ENCODE data around the gene FOSL1. TPM values are rescaled to one million over a fixed set of nuclear protein-coding genes. Genes with fewer than 3 reads are reported as not detected.

Gene FOSL1
- total and polyA plus RNA-seq, 4 donors = 0.17 to 0.20 TPM; not detected in 2

- Histone ChIP-seq H3K27ac (ENCODE audit: low read depth in 1 of 2, low read length in 2 of 2) (no peak overlapping the region), H3K9me3 (ENCODE audit: control insufficient read depth in 4 of 4, low read length in 3 of 4) (peaks cover 0 to 7% (median 2%) of the 10 kb centered on the region in 4 donors), H3K36me3 (ENCODE audit: control insufficient read depth in 4 of 4, insufficient read depth in 3 of 4, low read depth in 1 of 4, low read length in 3 of 4) (peaks cover 13 to 39% (median 20%) of the 10 kb centered on the region in 4 donors), H3K4me1 (ENCODE audit: control insufficient read depth in 4 of 4, insufficient read depth in 4 of 4, low read length in 3 of 4) (peaks cover 2 to 19% (median 10%) of the 10 kb centered on the region in 4 donors), H3K4me3 (ENCODE audit: low read depth in 1 of 3, low read length in 3 of 3) (no peak overlapping the region), H3K27me3 (ENCODE audit: control insufficient read depth in 4 of 4, insufficient read depth in 4 of 4, low read length in 3 of 4) (no peaks in the 10 kb centered on the region), H3K9ac (ENCODE audit: low read depth in 1 of 2, low read length in 2 of 2) (no peak overlapping the region)
- 93% methylated on average over 33 of the region's 33 CpGs for WGBS
- DNase-seq (ENCODE audit: low spot score) = no peak
- TF ChIP-seq JUND (IDR thresholded peaks at IDR 0.05) (no peak), GABPA (IDR thresholded peaks at IDR 0.05 in 1 of 2, conservative IDR thresholded peaks at IDR 0.05 in 1 of 2) (no peak), SP1 (IDR thresholded peaks at IDR 0.05) (no peak), ZBTB33 (IDR thresholded peaks at IDR 0.05) (no peak), HNF4G (IDR thresholded peaks at IDR 0.05) (no peak), REST (IDR thresholded peaks at IDR 0.05) (no peak), CTCF (IDR thresholded peaks at IDR 0.05; ENCODE audit: low read depth, low read length, missing input control) (no peak), HNF4A (conservative IDR thresholded peaks at IDR 0.05) (no peak), TAF1 (conservative IDR thresholded peaks at IDR 0.05) (no peak), RAD21 (IDR thresholded peaks at IDR 0.05) (no peak), MAX (IDR thresholded peaks at IDR 0.05) (no peak), FOXA2 (IDR thresholded peaks at IDR 0.05) (no peak), EGR1 (IDR thresholded peaks at IDR 0.05; ENCODE audit: low read depth in 2 of 2) (no peak), FOXA1 (IDR thresholded peaks at IDR 0.05) (no peak), ATF3 (IDR thresholded peaks at IDR 0.05) (no peak), YY1 (IDR thresholded peaks at IDR 0.05) (no peak), RXRA (IDR thresholded peaks at IDR 0.05) (no peak), NR2F2 (IDR thresholded peaks at IDR 0.05) (no peak)
These were observed 47.5 kb downstream of the FOSL1 start for GRCh38 chr11:65852508-65853245.

Data from liver (tissue), 9 donors.